IMR-90 (cell line): Measurements from ENCODE around the gene ABAT. TPM values are rescaled to one million over a fixed set of nuclear protein-coding genes. Genes with fewer than 3 reads are reported as not detected.

ENCODE experiments used
- ATAC-seq: fragments of 200-7000 bp; cut with Tn5 transposase; 2 replicates; pipeline ENCODE4 v1.9.1; 2020; ENCODE audit warnings: low read depth, mild to moderate bottlenecking, moderate library complexity
- BruUV-seq: library from RNA; stranded (reverse); fragments of 400-500 nt; replicated peaks from 2 replicates; lab custom pipeline; 2021; lab: Mats Ljungman, UMichigan
- CTCF ChIA-PET: fragments of 300-600 bp; formaldehyde crosslinking; extraction: SDS; loops from one replicate; lab custom pipeline; 2021; ENCODE audit warnings: antibody characterized with exemption; lab: Yijun Ruan, JAX
- POLR2A ChIA-PET: fragments of 300-600 bp; sonication (Branson Sonifier 250); formaldehyde crosslinking; loops from one replicate; lab custom pipeline; 2022; ENCODE audit warnings: antibody characterized with exemption; ENCODE audit not compliant: unreplicated experiment; lab: Charles Lee
- DNase-seq: peaks from one replicate; pipeline ENCODE4 v3.0.0; 2013
- H2AFZ ChIP-seq: replicated peaks from 2 replicates; pipeline ENCODE3; 2013; ENCODE audit warnings: low read length, mild to moderate bottlenecking; ENCODE audit not compliant: poor library complexity
- H2AK5ac ChIP-seq: 2 replicates; pipeline ENCODE4 v1.6.1; 2013; ENCODE audit warnings: low read depth, low read length, inconsistent platforms
- H2AK9ac ChIP-seq: replicated peaks from 2 replicates; pipeline ENCODE3; 2013; ENCODE audit warnings: mild to moderate bottlenecking, low read depth, low read length, moderate library complexity; ENCODE audit not compliant: poor library complexity
- H2BK120ac ChIP-seq: 2 replicates; pipeline ENCODE4 v1.6.1; 2013; ENCODE audit warnings: low read depth, low read length, inconsistent platforms
- H2BK15ac ChIP-seq: 3 replicates; pipeline ENCODE4 v1.6.1; 2013; ENCODE audit warnings: low read depth, low read length, inconsistent platforms
- H2BK20ac ChIP-seq: 2 replicates; pipeline ENCODE4 v1.6.1; 2013; ENCODE audit warnings: low read depth, mild to moderate bottlenecking, inconsistent platforms, low read length, moderate library complexity
- H2BK5ac ChIP-seq: 2 replicates; pipeline ENCODE4 v1.6.1; 2013; ENCODE audit warnings: mild to moderate bottlenecking, low read depth, low read length, inconsistent platforms; ENCODE audit not compliant: poor library complexity, severe bottlenecking
- H3K14ac ChIP-seq: replicated peaks from 2 replicates; pipeline ENCODE4 v1.6.1; 2013; ENCODE audit warnings: low read depth, low read length, inconsistent platforms
- H3K18ac ChIP-seq: 2 replicates; pipeline ENCODE4 v1.6.1; 2013; ENCODE audit warnings: low read depth, low read length, control low read depth
- H3K23ac ChIP-seq: 2 replicates; pipeline ENCODE4 v1.6.1; 2013; ENCODE audit warnings: low read depth, low read length, inconsistent platforms
- H3K27ac ChIP-seq: 2 replicates; pipeline ENCODE4 v1.5.1; 2013; ENCODE audit warnings: mild to moderate bottlenecking, control low read depth, low read length; ENCODE audit not compliant: insufficient read depth
- H3K27me3 ChIP-seq: 2 replicates; pipeline ENCODE4 v1.6.1; 2013; ENCODE audit warnings: low read length; ENCODE audit not compliant: control insufficient read depth, insufficient read depth
- H3K36me3 ChIP-seq: 2 replicates; pipeline ENCODE4 v1.6.1; 2013; ENCODE audit warnings: low read length, mixed read lengths; ENCODE audit not compliant: control insufficient read depth, insufficient read depth
- H3K4ac ChIP-seq: 2 replicates; pipeline ENCODE4 v1.6.1; 2013; ENCODE audit warnings: low read depth, low read length, inconsistent platforms
- H3K4me1 ChIP-seq: 2 replicates; pipeline ENCODE4 v1.6.1; 2013; ENCODE audit warnings: low read length, mixed read lengths; ENCODE audit not compliant: control insufficient read depth, insufficient read depth
- H3K4me2 ChIP-seq: 2 replicates; pipeline ENCODE4 v1.6.1; 2013; ENCODE audit warnings: low read depth, mild to moderate bottlenecking, control low read depth, low read length, moderate library complexity
- H3K4me3 ChIP-seq: 2 replicates; pipeline ENCODE4 v1.5.1; 2013; ENCODE audit warnings: low read depth, mild to moderate bottlenecking, control low read depth, low read length, moderate library complexity; ENCODE audit not compliant: insufficient read depth
- H3K56ac ChIP-seq: 2 replicates; pipeline ENCODE4 v1.6.1; 2013; ENCODE audit warnings: low read length, inconsistent platforms; ENCODE audit not compliant: insufficient read depth; ENCODE audit errors: extremely low read depth
- H3K79me1 ChIP-seq, 2 experiments: 2 replicates each; pipeline ENCODE4 v1.6.1; 2013; ENCODE audit warnings: low read length in 2 of 2, inconsistent platforms in 1 of 2, low read depth in 1 of 2
- H3K9ac ChIP-seq: 2 replicates; pipeline ENCODE4 v1.6.1; 2013; ENCODE audit warnings: low read depth, low read length, control low read depth
- H3K9me1 ChIP-seq: 2 replicates; pipeline ENCODE4 v1.6.1; 2013; ENCODE audit warnings: low read length, inconsistent platforms; ENCODE audit not compliant: insufficient read depth
- H3K9me3 ChIP-seq: 2 replicates; pipeline ENCODE4 v1.6.1; 2013; ENCODE audit warnings: low read length; ENCODE audit not compliant: control insufficient read depth, insufficient read depth
- H4K20me1 ChIP-seq: 2 replicates; pipeline ENCODE4 v1.6.1; 2013; ENCODE audit warnings: low read length, inconsistent platforms; ENCODE audit not compliant: insufficient read depth
- H4K5ac ChIP-seq: 2 replicates; pipeline ENCODE4 v1.6.1; 2013; ENCODE audit warnings: mild to moderate bottlenecking, low read depth, low read length, control low read depth
- H4K8ac ChIP-seq, 2 experiments: 2 replicates each; pipeline ENCODE4 v1.6.1; 2013; ENCODE audit warnings: low read depth in 2 of 2, low read length in 2 of 2, control low read depth in 1 of 2, inconsistent platforms in 1 of 2
- H4K91ac ChIP-seq: 2 replicates; pipeline ENCODE4 v1.6.1; 2013; ENCODE audit warnings: low read depth, low read length, inconsistent platforms; ENCODE audit not compliant: insufficient read depth
- BHLHE40 ChIP-seq: fragments of 150-350 bp; IDR thresholded peaks from 2 replicates; pipeline ENCODE4 v1.6.1; 2016; ENCODE audit warnings: mild to moderate bottlenecking, low read depth, low read length
- CEBPB ChIP-seq: IDR thresholded peaks from 2 replicates; pipeline ENCODE4 v1.6.1; 2012; ENCODE audit warnings: low read depth, low read length, improper control_type of control experiment
- CHD1 ChIP-seq: IDR thresholded peaks from 2 replicates; pipeline ENCODE4 v1.6.1; 2012; ENCODE audit warnings: low read depth, low read length, improper control_type of control experiment
- MAFK ChIP-seq: IDR thresholded peaks from 2 replicates; pipeline ENCODE4 v1.6.1; 2012; ENCODE audit warnings: low read depth, low read length, improper control_type of control experiment
- MAZ ChIP-seq: IDR thresholded peaks from 2 replicates; pipeline ENCODE4 v1.6.1; 2012; ENCODE audit warnings: low read depth, mild to moderate bottlenecking, low read length, improper control_type of control experiment, moderate library complexity, borderline replicate concordance
- MXI1 ChIP-seq: IDR thresholded peaks from 2 replicates; pipeline ENCODE4 v1.6.1; 2012; ENCODE audit warnings: low read depth, mild to moderate bottlenecking, low read length, moderate library complexity, borderline replicate concordance
- POLR2A ChIP-seq: IDR thresholded peaks from 2 replicates; pipeline ENCODE4 v1.6.1; 2012; ENCODE audit warnings: mild to moderate bottlenecking, low read depth, low read length
- RAD21 ChIP-seq: IDR thresholded peaks from 2 replicates; pipeline ENCODE4 v1.6.1; 2012; ENCODE audit warnings: low read length, improper control_type of control experiment
- RCOR1 ChIP-seq: IDR thresholded peaks from 2 replicates; pipeline ENCODE4 v1.6.1; 2012; ENCODE audit warnings: mild to moderate bottlenecking, low read length, improper control_type of control experiment; ENCODE audit not compliant: insufficient replicate concordance
- RFX5 ChIP-seq: IDR thresholded peaks from 2 replicates; pipeline ENCODE4 v1.8.0; 2012; ENCODE audit warnings: low read depth, mild to moderate bottlenecking, low read length, moderate library complexity
- SMC3 ChIP-seq: fragments of 150-350 bp; IDR thresholded peaks from 2 replicates; pipeline ENCODE4 v1.6.1; 2016; ENCODE audit warnings: low read depth, mild to moderate bottlenecking, antibody characterized with exemption, low read length, moderate library complexity
- USF2 ChIP-seq: fragments of 150-350 bp; IDR thresholded peaks from 2 replicates; pipeline ENCODE4 v1.6.1; 2017; ENCODE audit warnings: mild to moderate bottlenecking, antibody characterized with exemption, low read length, low read depth
- WGBS, 2 experiments: methylation state at CpG; one replicate each; pipeline versions ENCODE4 v1.1.5 to v1.1.7; 2013; ENCODE audit warnings: missing lambda C conversion rate in 2 of 2; ENCODE audit not compliant: insufficient read length in 1 of 2; ENCODE audit errors: extremely low coverage in 2 of 2; 5-methylcytosine and 5-hydroxymethylcytosine counted together
- dilution Hi-C: fragments of 300-500 bp; cut with HindIII; formaldehyde crosslinking; loops from one replicate; pipeline ENCODE4 v1.14.3; 2018; ENCODE audit warnings: low sequenced_read_pairs; ENCODE audit not compliant: unreplicated experiment
- in situ Hi-C: fragments of 300-500 bp; cut with MboI; formaldehyde crosslinking; loops from 3 replicates; pipeline ENCODE4 v1.14.3; 2019; ENCODE audit warnings: low sequenced_read_pairs, inconsistent platforms, mixed read lengths
- intact Hi-C: fragments of 100-400 bp; cut with micrococcal nuclease; formaldehyde crosslinking; loops from 2 replicates; pipeline ENCODE4 v1.10.0; 2022
- polyA plus RNA-seq, 3 experiments: library from polyadenylated mRNA; depleted of rRNA; stranded (reverse); fragments of >200 nt; gene quantifications; 2 replicates each; pipeline ENCODE4 v1.2.3, GENCODE V29; 2012; ENCODE audit warnings: low replicate concordance in 1 of 3
- total RNA-seq: library from RNA; depleted of rRNA; stranded (reverse); fragments of >200 nt; gene quantifications from 2 replicates; pipeline ENCODE4 v1.2.3, GENCODE V29; 2012
- TF ChIP-seq, protein P1 (sequence below): fragments of 150-350 bp; IDR thresholded peaks from 2 replicates; pipeline ENCODE4 v1.6.1; 2016; ENCODE audit warnings: low read depth, mild to moderate bottlenecking, low read length, moderate library complexity, borderline replicate concordance
- TF ChIP-seq, protein P2 (sequence below): conservative IDR thresholded peaks from 2 replicates; pipeline ENCODE4 v1.5.1; 2012; ENCODE audit warnings: mild to moderate bottlenecking, low read depth, low read length, improper control_type of control experiment

The ABAT gene
- total and polyA plus RNA-seq, 2 of the 4 experiments (the other 2 are of a cell fraction) = 4.5 to 6.9 TPM

DNA sequence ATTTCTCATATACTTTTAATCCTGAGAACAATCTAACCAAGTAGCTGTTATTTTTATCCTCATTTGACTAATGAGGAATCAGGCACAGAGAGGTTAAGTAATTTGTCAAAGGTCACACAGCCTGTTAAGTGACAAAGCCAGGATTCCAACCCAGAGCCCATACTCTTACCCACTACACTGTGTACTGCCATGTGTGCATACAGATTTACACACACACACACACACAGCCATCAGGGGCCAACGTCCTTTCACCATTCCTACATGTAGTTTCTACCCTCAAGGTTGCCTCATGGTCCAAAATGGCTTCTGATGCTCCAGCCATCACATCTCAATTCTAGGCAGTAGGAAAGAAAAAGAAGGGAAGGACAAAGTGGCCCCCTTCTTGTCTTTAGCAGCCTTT, 100.9 kb downstream of the ABAT start:
- H4K91ac ChIP-seq = no peak overlapping the region
- no peaks in the 10 kb centered on the region for H3K79me1 ChIP-seq
- H3K4me3 ChIP-seq = no peak overlapping the region
- no peaks in the 10 kb centered on the region for H3K9me1 ChIP-seq
- DNase-seq = no peak
- no peak overlapping the region for H2AK9ac ChIP-seq
- H4K5ac ChIP-seq = no peak overlapping the region
- H2BK120ac ChIP-seq = no peak overlapping the region
- no peak overlapping the region for H4K8ac ChIP-seq
- intact Hi-C loops = no loop called here
- TF ChIP-seq RFX5 = no peak
- no peak for TF ChIP-seq MAZ
- TF ChIP-seq, protein P1, sequence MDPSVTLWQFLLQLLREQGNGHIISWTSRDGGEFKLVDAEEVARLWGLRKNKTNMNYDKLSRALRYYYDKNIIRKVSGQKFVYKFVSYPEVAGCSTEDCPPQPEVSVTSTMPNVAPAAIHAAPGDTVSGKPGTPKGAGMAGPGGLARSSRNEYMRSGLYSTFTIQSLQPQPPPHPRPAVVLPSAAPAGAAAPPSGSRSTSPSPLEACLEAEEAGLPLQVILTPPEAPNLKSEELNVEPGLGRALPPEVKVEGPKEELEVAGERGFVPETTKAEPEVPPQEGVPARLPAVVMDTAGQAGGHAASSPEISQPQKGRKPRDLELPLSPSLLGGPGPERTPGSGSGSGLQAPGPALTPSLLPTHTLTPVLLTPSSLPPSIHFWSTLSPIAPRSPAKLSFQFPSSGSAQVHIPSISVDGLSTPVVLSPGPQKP = no peak
- TF ChIP-seq CHD1 = no peak
- no peak for TF ChIP-seq POLR2A
- TF ChIP-seq BHLHE40 = no peak
- TF ChIP-seq, protein P2, sequence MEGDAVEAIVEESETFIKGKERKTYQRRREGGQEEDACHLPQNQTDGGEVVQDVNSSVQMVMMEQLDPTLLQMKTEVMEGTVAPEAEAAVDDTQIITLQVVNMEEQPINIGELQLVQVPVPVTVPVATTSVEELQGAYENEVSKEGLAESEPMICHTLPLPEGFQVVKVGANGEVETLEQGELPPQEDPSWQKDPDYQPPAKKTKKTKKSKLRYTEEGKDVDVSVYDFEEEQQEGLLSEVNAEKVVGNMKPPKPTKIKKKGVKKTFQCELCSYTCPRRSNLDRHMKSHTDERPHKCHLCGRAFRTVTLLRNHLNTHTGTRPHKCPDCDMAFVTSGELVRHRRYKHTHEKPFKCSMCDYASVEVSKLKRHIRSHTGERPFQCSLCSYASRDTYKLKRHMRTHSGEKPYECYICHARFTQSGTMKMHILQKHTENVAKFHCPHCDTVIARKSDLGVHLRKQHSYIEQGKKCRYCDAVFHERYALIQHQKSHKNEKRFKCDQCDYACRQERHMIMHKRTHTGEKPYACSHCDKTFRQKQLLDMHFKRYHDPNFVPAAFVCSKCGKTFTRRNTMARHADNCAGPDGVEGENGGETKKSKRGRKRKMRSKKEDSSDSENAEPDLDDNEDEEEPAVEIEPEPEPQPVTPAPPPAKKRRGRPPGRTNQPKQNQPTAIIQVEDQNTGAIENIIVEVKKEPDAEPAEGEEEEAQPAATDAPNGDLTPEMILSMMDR = no peak
- TF ChIP-seq RAD21 = no peak
- no peak for TF ChIP-seq SMC3
- no peak for TF ChIP-seq USF2
- TF ChIP-seq CEBPB = no peak
- no peak for TF ChIP-seq MXI1
- TF ChIP-seq MAFK = no peak
- no peak for TF ChIP-seq RCOR1
- no peak overlapping the region for H3K4ac ChIP-seq
- no peak overlapping the region for H3K9ac ChIP-seq
- ChIA-PET CTCF (no interaction called here), POLR2A (no interaction called here)
- H2BK5ac ChIP-seq = no peak overlapping the region
- dilution Hi-C loops = no loop called here
- no peak overlapping the region for H3K4me2 ChIP-seq
- H4K20me1 ChIP-seq = no peaks in the 10 kb centered on the region
- no peak overlapping the region for H2AK5ac ChIP-seq
- no peak overlapping the region for H2AFZ ChIP-seq
- H3K23ac ChIP-seq = no peak overlapping the region
- H3K14ac ChIP-seq = no peak overlapping the region
- no CpG with 5 or more reads among the region's 1 CpG for WGBS, 2 experiments
- no peak overlapping the region for H3K56ac ChIP-seq
- H3K27ac ChIP-seq = no peak overlapping the region
- no TSS peak for BruUV-seq
- H3K4me1 ChIP-seq = no peaks in the 10 kb centered on the region
- no peak overlapping the region for H2BK15ac ChIP-seq
- no peak overlapping the region for H2BK20ac ChIP-seq
- H3K9me3 ChIP-seq = 0 out of 2 replicates have a peak, but pooled peaks cover 2% of the 10 kb centered on the region
- no peak overlapping the region for H3K18ac ChIP-seq
- no peak for ATAC-seq
- in situ Hi-C loops = no loop called here
- H3K27me3 ChIP-seq = no peaks in the 10 kb centered on the region
- no peaks in the 10 kb centered on the region; the same call in 1 of the 2 replicates for H3K36me3 ChIP-seq
